HepG2 (cell line): Measurements from ENCODE around the gene THBS2. TPM values are rescaled to one million over a fixed set of nuclear protein-coding genes. Genes with fewer than 3 reads are reported as not detected.

ENCODE experiments used
- BATF2 ChIP-seq: sonication (generic); formaldehyde crosslinking; IDR thresholded peaks from 2 replicates; pipeline ENCODE4 v1.8.0; 2022; ENCODE audit warnings: mild to moderate bottlenecking, missing genetic modification reagents, moderate library complexity
- ELK4 ChIP-seq: sonication (generic); formaldehyde crosslinking; IDR thresholded peaks from 2 replicates; pipeline ENCODE4 v1.9.0; 2021; ENCODE audit warnings: missing genetic modification reagents, borderline replicate concordance
- MYNN ChIP-seq: sonication (generic); formaldehyde crosslinking; IDR thresholded peaks from 2 replicates; pipeline ENCODE4 v1.4.0; 2020; ENCODE audit warnings: mild to moderate bottlenecking, low read depth, missing genetic modification reagents
- NR2F1 ChIP-seq, 2 experiments: fragments of 450-650 bp in 1 of 2; formaldehyde crosslinking in 1 of 2; IDR thresholded peaks; 2 replicates each; pipeline versions ENCODE4 v1.5.0 to v1.6.1; 2016 to 2020; ENCODE audit warnings: mild to moderate bottlenecking in 1 of 2, missing compliant biosample characterization in 1 of 2, missing genetic modification reagents in 1 of 2, moderate library complexity in 1 of 2
- REST ChIP-seq, 2 experiments: IDR thresholded peaks; 2 replicates each; pipeline ENCODE4 v1.6.1; 2011 to 2012; ENCODE audit warnings: low read length in 2 of 2, borderline replicate concordance in 1 of 2, low read depth in 1 of 2, mild to moderate bottlenecking in 1 of 2, moderate library complexity in 1 of 2
- SALL1 ChIP-seq: sonication (generic); formaldehyde crosslinking; IDR thresholded peaks from 2 replicates; pipeline ENCODE4 v1.8.0; 2022; ENCODE audit warnings: mild to moderate bottlenecking, missing genetic modification reagents
- SKI ChIP-seq: fragments of 450-650 bp; IDR thresholded peaks from one replicate; pipeline ENCODE4 v1.6.1; 2018; ENCODE audit warnings: mild to moderate bottlenecking; ENCODE audit not compliant: partially characterized antibody
- SNAPC5 ChIP-seq: sonication (generic); formaldehyde crosslinking; IDR thresholded peaks from 2 replicates; pipeline ENCODE4 v1.8.1; 2023; ENCODE audit warnings: mild to moderate bottlenecking, missing genetic modification reagents, borderline replicate concordance
- STAT6 ChIP-seq: sonication (generic); formaldehyde crosslinking; IDR thresholded peaks from 2 replicates; pipeline ENCODE4 v1.4.0; 2020; ENCODE audit warnings: missing genetic modification reagents, mild to moderate bottlenecking, borderline replicate concordance
- ZFP37 ChIP-seq: sonication (generic); formaldehyde crosslinking; IDR thresholded peaks from 2 replicates; pipeline ENCODE4 v1.4.0; 2020; ENCODE audit warnings: missing genetic modification reagents, borderline replicate concordance
- ZNF564 ChIP-seq: sonication (generic); formaldehyde crosslinking; IDR thresholded peaks from 2 replicates; pipeline ENCODE4 v1.8.1; 2023; ENCODE audit warnings: mild to moderate bottlenecking, missing genetic modification reagents
- polyA plus RNA-seq, 8 experiments: library from polyadenylated mRNA; depleted of rRNA in 3 of 8; stranded (reverse) in 7 of 8; unstranded in 1 of 8; fragments of >200 nt; fragmentation: Illumina TruSeq in 4 of 8; extraction: Trizol in 4 of 8; gene quantifications; 2 replicates each; pipeline versions ENCODE4 v1.2.1 to v1.2.3, GENCODE V29; 2011 to 2016; ENCODE audit warnings: low read depth in 4 of 8, missing spikeins in 1 of 8, mixed read lengths in 1 of 8; ENCODE audit not compliant: insufficient read depth in 1 of 8
- total RNA-seq, 5 experiments: library from RNA; depleted of rRNA; stranded (reverse); fragments of >200 nt; fragmentation: Illumina TruSeq; extraction: Trizol; gene quantifications; 2 replicates each; pipeline ENCODE4 v1.2.3, GENCODE V29; 2016; ENCODE audit warnings: low read depth in 1 of 5

The THBS2 gene
- total and polyA plus RNA-seq, 2 of the 13 experiments (the other 11 are each of a cell fraction or from before 2014, with no cell fraction given): 0.12 to 0.15 TPM

GRCh38 chr6:169243661-169244060, 10.0 kb downstream of the THBS2 start (continued):
- TF ChIP-seq BATF2 (CRISPR knock-in tag): no peak
- no peak for TF ChIP-seq REST (IDR thresholded peaks at IDR 0.05; ENCODE audit: borderline replicate concordance in 1 of 2, low read depth in 1 of 2, low read length in 2 of 2)
- no peak for TF ChIP-seq ELK4 (CRISPR knock-in tag)
- no peak for TF ChIP-seq ZNF564 (CRISPR knock-in tag)
- TF ChIP-seq NR2F1 (CRISPR knock-in tag; IDR thresholded peaks at IDR 0.05): no peak
- TF ChIP-seq SALL1 (CRISPR knock-in tag): no peak
- TF ChIP-seq MYNN (CRISPR knock-in tag): no peak
- TF ChIP-seq SKI: no peak
- no peak for TF ChIP-seq SNAPC5 (CRISPR knock-in tag)
- TF ChIP-seq STAT6 (CRISPR knock-in tag): no peak
- no peak for TF ChIP-seq ZFP37 (CRISPR knock-in tag)
- TF ChIP-seq, all 625 proteins: peak for 0
